Measurements from ENCODE around the gene TACR1.

TACR1 gene

GRCh38 chr2:75045526-75046050 lies 153.7 kb downstream of the TACR1 start:
- DNase-seq (ENCODE audit: extremely low read depth, low read depth): no peak
- TF ChIP-seq CTCF (IDR thresholded peaks at IDR 0.05; ENCODE audit: low read depth, low read length): no peak

- no peak for DNase-seq (ENCODE audit: extremely low read depth, low read depth)
- TF ChIP-seq CTCF (IDR thresholded peaks at IDR 0.05; ENCODE audit: low read depth, low read length): no peak
These were observed 155.0 kb downstream of the TACR1 start for GRCh38 chr2:75044291-75044690.

- no peak for DNase-seq (ENCODE audit: extremely low read depth, low read depth)
- TF ChIP-seq CTCF (IDR thresholded peaks at IDR 0.05; ENCODE audit: low read depth, low read length): no peak
These were observed 156.5 kb downstream of the TACR1 start for GRCh38 chr2:75042823-75043222.

GRCh38 chr2:75041731-75042600 lies 157.4 kb downstream of the TACR1 start:
- no peak for TF ChIP-seq CTCF (IDR thresholded peaks at IDR 0.05; ENCODE audit: low read depth, low read length)
- DNase-seq (ENCODE audit: extremely low read depth, low read depth): no peak

GRCh38 chr2:75041226-75041625 lies 158.1 kb downstream of the TACR1 start:
- DNase-seq (ENCODE audit: extremely low read depth, low read depth): no peak
- TF ChIP-seq CTCF (IDR thresholded peaks at IDR 0.05; ENCODE audit: low read depth, low read length): no peak

GRCh38 chr2:75035444-75036353 lies 163.6 kb downstream of the TACR1 start:
- no peak for DNase-seq (ENCODE audit: extremely low read depth, low read depth)
- no peak for TF ChIP-seq CTCF (IDR thresholded peaks at IDR 0.05; ENCODE audit: low read depth, low read length)
